HepG2 (cell line): ENCODE data around the gene CYBC1. TPM values are rescaled to one million over a fixed set of nuclear protein-coding genes. Genes with fewer than 3 reads are reported as not detected.

Source experiments
- HOXA9 ChIP-seq: sonication (generic); formaldehyde crosslinking; IDR thresholded peaks from 2 replicates; pipeline ENCODE4 v1.8.1; 2022; ENCODE audit warnings: missing genetic modification reagents, mild to moderate bottlenecking, moderate library complexity, borderline replicate concordance
- PHF21A ChIP-seq: sonication (generic); formaldehyde crosslinking; IDR thresholded peaks from 2 replicates; pipeline ENCODE4 v1.5.0; 2020; ENCODE audit warnings: mild to moderate bottlenecking, missing genetic modification reagents
- PREB ChIP-seq: sonication (generic); formaldehyde crosslinking; IDR thresholded peaks from 2 replicates; pipeline ENCODE4 v1.4.0; 2020; ENCODE audit warnings: missing genetic modification reagents
- U2AF1 ChIP-seq: fragments of 200-400 bp; formaldehyde crosslinking; optimal IDR thresholded peaks from 2 replicates; pipeline ENCODE3; 2017; ENCODE audit warnings: mild to moderate bottlenecking, low read depth, low read length
- ZBTB8A ChIP-seq: sonication (generic); formaldehyde crosslinking; IDR thresholded peaks from 2 replicates; pipeline ENCODE4 v1.4.0; 2020; ENCODE audit warnings: mild to moderate bottlenecking, low read depth, missing genetic modification reagents, borderline replicate concordance
- ZMYM3 ChIP-seq: sonication (generic); formaldehyde crosslinking; IDR thresholded peaks from 2 replicates; pipeline ENCODE4 v1.5.1; 2020; ENCODE audit warnings: mild to moderate bottlenecking, missing genetic modification reagents
- ZNF253 ChIP-seq: sonication (generic); formaldehyde crosslinking; IDR thresholded peaks from 2 replicates; pipeline ENCODE4 v1.8.0; 2022; ENCODE audit warnings: mild to moderate bottlenecking, missing genetic modification reagents, borderline replicate concordance
- ZNF44 ChIP-seq: sonication (generic); formaldehyde crosslinking; IDR thresholded peaks from 2 replicates; pipeline ENCODE4 v1.5.1; 2020; ENCODE audit warnings: mild to moderate bottlenecking, missing genetic modification reagents
- polyA plus RNA-seq, 8 experiments: library from polyadenylated mRNA; depleted of rRNA in 3 of 8; stranded (reverse) in 7 of 8; unstranded in 1 of 8; fragments of >200 nt; fragmentation: Illumina TruSeq in 4 of 8; extraction: Trizol in 4 of 8; gene quantifications; 2 replicates each; pipeline versions ENCODE4 v1.2.1 to v1.2.3, GENCODE V29; 2011 to 2016; ENCODE audit warnings: low read depth in 4 of 8, missing spikeins in 1 of 8, mixed read lengths in 1 of 8; ENCODE audit not compliant: insufficient read depth in 1 of 8
- total RNA-seq, 5 experiments: library from RNA; depleted of rRNA; stranded (reverse); fragments of >200 nt; fragmentation: Illumina TruSeq; extraction: Trizol; gene quantifications; 2 replicates each; pipeline ENCODE4 v1.2.3, GENCODE V29; 2016; ENCODE audit warnings: low read depth in 1 of 5
- TF ChIP-seq, protein P1 (sequence below): sonication (generic); formaldehyde crosslinking; IDR thresholded peaks from 2 replicates; pipeline ENCODE4 v1.4.0; 2020; ENCODE audit warnings: missing genetic modification reagents, borderline replicate concordance
- TF ChIP-seq, protein P2 (sequence below): sonication (generic); formaldehyde crosslinking; IDR thresholded peaks from 2 replicates; pipeline ENCODE4 v1.5.0; 2020; ENCODE audit warnings: mild to moderate bottlenecking, missing genetic modification reagents

CYBC1 gene
- total and polyA plus RNA-seq, 2 of the 13 experiments (the other 11 are each of a cell fraction or from before 2014, with no cell fraction given) = 43.4 to 44.1 TPM

- TF ChIP-seq PREB (CRISPR knock-in tag) = 0 out of 2 replicates have a peak, but pooled peaks have one; percentile 38
- 0 out of 2 replicates have a peak, but pooled peaks have one; percentile 30 for TF ChIP-seq ZNF253
- TF ChIP-seq HOXA9 (CRISPR knock-in tag) = no peak
- TF ChIP-seq ZMYM3 = peak; percentile 73
- TF ChIP-seq, protein P1, sequence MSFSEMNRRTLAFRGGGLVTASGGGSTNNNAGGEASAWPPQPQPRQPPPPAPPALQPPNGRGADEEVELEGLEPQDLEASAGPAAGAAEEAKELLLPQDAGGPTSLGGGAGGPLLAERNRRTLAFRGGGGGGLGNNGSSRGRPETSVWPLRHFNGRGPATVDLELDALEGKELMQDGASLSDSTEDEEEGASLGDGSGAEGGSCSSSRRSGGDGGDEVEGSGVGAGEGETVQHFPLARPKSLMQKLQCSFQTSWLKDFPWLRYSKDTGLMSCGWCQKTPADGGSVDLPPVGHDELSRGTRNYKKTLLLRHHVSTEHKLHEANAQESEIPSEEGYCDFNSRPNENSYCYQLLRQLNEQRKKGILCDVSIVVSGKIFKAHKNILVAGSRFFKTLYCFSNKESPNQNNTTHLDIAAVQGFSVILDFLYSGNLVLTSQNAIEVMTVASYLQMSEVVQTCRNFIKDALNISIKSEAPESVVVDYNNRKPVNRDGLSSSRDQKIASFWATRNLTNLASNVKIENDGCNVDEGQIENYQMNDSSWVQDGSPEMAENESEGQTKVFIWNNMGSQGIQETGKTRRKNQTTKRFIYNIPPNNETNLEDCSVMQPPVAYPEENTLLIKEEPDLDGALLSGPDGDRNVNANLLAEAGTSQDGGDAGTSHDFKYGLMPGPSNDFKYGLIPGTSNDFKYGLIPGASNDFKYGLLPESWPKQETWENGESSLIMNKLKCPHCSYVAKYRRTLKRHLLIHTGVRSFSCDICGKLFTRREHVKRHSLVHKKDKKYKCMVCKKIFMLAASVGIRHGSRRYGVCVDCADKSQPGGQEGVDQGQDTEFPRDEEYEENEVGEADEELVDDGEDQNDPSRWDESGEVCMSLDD (CRISPR knock-in tag) = 0 out of 2 replicates have a peak, but pooled peaks have one; percentile 4
- no peak for TF ChIP-seq ZBTB8A (CRISPR knock-in tag)
- TF ChIP-seq, protein P2, sequence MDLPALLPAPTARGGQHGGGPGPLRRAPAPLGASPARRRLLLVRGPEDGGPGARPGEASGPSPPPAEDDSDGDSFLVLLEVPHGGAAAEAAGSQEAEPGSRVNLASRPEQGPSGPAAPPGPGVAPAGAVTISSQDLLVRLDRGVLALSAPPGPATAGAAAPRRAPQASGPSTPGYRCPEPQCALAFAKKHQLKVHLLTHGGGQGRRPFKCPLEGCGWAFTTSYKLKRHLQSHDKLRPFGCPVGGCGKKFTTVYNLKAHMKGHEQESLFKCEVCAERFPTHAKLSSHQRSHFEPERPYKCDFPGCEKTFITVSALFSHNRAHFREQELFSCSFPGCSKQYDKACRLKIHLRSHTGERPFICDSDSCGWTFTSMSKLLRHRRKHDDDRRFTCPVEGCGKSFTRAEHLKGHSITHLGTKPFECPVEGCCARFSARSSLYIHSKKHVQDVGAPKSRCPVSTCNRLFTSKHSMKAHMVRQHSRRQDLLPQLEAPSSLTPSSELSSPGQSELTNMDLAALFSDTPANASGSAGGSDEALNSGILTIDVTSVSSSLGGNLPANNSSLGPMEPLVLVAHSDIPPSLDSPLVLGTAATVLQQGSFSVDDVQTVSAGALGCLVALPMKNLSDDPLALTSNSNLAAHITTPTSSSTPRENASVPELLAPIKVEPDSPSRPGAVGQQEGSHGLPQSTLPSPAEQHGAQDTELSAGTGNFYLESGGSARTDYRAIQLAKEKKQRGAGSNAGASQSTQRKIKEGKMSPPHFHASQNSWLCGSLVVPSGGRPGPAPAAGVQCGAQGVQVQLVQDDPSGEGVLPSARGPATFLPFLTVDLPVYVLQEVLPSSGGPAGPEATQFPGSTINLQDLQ (CRISPR knock-in tag) = peak; percentile 70; the same call in 1 of the 2 replicates
- TF ChIP-seq U2AF1 = no peak
- TF ChIP-seq PHF21A (CRISPR knock-in tag) = no peak
- peak; percentile 36; the same call in 1 of the 2 replicates for TF ChIP-seq ZNF44 (CRISPR knock-in tag)
Observed at GRCh38 chr17:82449883-82450356, 632 bp downstream of the CYBC1 start (continued).
